HuH-7.5 (cell line): ENCODE data around the gene RYR1.
"Not testable (repeated sequence)": the region's sequence is repeated elsewhere in the genome, so short reads cannot be mapped to it uniquely, and the experiment has no call there.

Experiments
- DNase-seq: peaks from one replicate; pipeline ENCODE4 v3.0.0; 2011; ENCODE audit warnings: low spot score

Gene RYR1

GRCh38 chr19:38490861-38491260 lies 57.4 kb downstream of the RYR1 start:
- DNase-seq, result no peak

GRCh38 chr19:38492181-38492813 lies 58.8 kb downstream of the RYR1 start:
- DNase-seq, result no peak

- DNase-seq, result no peak
Measured at GRCh38 chr19:38494379-38494778, 60.9 kb downstream of the RYR1 start.

- not testable (repeated sequence) for DNase-seq
Measured at GRCh38 chr19:38495375-38495774, 61.9 kb downstream of the RYR1 start.

DNA sequence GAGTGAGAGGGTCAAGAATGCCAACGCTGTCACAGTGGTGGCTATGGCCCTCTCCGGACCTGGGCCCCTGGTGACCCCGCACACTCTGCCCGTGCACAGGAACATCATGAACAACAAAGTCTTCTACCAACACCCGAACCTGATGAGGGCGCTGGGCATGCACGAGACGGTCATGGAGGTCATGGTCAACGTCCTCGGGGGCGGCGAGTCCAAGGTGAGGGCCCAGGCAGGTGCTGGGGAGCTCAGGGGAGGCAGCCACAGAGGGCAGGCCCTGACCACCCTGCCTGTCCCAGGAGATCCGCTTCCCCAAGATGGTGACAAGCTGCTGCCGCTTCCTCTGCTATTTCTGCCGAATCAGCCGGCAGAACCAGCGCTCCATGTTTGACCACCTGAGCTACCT lies 62.6 kb downstream of the RYR1 start:
- DNase-seq, result no peak

- no peak for DNase-seq
Measured at GRCh38 chr19:38496603-38497487, 63.4 kb downstream of the RYR1 start.

DNA sequence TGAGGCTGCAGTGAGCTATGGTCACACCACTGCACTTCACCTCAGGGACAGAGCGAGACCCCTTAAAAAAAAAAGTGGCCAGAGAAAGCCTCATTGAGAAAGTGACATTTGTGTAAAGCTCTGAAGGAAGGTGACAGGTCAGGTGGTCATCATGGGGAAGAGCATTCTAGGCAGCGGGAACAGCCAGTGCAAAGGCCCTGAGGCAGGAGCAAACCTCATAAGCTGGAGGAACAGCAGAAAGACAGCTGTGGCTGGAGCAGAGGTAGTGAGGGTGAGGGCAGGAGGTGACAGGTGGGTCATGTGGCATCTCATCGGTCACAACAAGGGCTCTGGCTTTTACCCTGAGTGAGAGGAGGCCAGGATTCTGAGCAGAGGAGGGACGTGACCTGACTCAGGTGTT lies 64.4 kb downstream of the RYR1 start:
- DNase-seq, result no peak

DNA sequence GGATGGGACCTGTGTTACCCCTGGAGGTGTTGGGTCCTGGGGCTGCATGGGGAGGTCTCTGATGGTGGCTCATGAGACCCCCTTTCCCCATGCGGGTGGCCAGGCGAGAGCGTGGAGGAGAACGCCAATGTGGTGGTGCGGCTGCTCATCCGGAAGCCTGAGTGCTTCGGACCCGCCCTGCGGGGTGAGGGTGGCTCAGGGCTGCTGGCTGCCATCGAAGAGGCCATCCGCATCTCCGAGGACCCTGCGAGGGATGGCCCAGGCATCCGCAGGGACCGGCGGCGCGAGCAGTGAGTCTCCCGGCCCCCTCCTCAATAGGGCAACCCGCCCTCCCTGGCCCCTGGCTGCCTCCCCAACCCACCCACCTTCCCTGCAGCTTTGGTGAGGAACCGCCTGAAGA lies 66.0 kb downstream of the RYR1 start:
- DNase-seq, result no peak

DNA sequence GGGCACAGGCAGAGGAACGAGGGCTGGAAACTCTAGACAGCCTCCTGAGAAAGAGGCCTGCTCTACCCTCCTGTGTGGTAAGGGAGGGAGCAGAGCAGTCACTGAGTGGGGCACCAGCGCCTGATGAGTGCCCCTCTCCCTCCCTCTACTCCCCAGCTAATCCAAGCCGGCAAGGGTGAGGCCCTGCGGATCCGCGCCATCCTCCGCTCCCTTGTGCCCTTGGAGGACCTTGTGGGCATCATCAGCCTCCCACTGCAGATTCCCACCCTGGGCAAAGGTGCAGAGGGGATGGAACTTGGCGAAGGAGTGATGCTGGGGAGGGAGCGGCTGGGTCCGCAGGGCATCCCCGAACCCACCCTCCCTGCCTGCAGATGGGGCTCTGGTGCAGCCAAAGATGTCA lies 67.0 kb downstream of the RYR1 start:
- DNase-seq, result no peak

- no peak for DNase-seq
Measured at GRCh38 chr19:38502410-38503076, 69.1 kb downstream of the RYR1 start.

DNA sequence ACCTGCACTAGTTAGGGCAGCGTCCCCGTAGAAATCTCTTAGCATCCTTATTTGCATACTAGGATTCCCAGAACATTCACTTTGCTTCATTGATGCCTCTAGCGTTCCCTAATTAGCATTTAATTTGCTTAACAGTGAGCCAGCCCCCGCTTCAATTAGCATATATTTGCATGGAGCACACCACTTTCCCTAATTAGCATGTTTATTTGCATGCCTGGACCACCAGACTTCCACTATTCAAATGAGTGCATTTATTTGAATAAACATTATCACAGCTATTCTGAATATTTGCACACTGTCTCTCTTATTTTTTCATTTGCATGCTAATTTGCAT lies 69.6 kb downstream of the RYR1 start:
- DNase-seq, result no peak

- no peak for DNase-seq
Measured at GRCh38 chr19:38505958-38506357, 72.5 kb downstream of the RYR1 start.

GRCh38 chr19:38506375-38506722 lies 72.9 kb downstream of the RYR1 start:
- no peak for DNase-seq

GRCh38 chr19:38506723-38507550 lies 73.4 kb downstream of the RYR1 start:
- peak; percentile 93 for DNase-seq

GRCh38 chr19:38507551-38508127 lies 74.1 kb downstream of the RYR1 start:
- no peak for DNase-seq

GRCh38 chr19:38508507-38508906 lies 75.0 kb downstream of the RYR1 start:
- DNase-seq, result peak; percentile 77

GRCh38 chr19:38509027-38509426 lies 75.5 kb downstream of the RYR1 start:
- no peak for DNase-seq

GRCh38 chr19:38511074-38511708 lies 77.7 kb downstream of the RYR1 start:
- DNase-seq, result no peak

GRCh38 chr19:38512277-38512676 lies 78.8 kb downstream of the RYR1 start:
- no peak for DNase-seq

GRCh38 chr19:38513156-38513555 lies 79.7 kb downstream of the RYR1 start:
- not testable (repeated sequence) for DNase-seq

DNA sequence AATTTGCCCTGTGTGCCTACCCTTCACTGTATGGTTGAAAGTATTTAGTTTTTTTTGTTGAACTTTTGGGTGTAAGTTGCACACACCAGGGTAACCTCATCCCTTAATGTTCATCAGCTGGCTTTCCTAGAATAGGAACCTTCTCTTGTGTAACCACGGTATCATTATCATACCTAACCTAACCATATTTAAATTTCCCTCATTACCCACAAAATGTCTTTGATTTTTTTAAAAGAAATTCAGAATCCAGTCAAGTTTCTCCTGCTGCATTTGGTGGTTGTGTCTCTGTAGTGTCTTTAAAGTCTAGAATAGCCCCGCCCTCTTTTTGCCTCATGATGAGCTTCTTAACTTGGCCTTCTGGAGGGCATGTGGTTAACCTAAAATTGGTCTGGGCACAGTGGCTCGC lies 80.3 kb downstream of the RYR1 start:
- DNase-seq, result no peak
